Medulla oblongata (tissue), 1 donor: ENCODE results near the gene GABPB1.

Experiments used
- DNase-seq: peaks from one replicate; pipeline ENCODE4 v3.0.0-alpha.2; 2015; ENCODE audit errors: extremely low spot score

The GABPB1 gene

GRCh38 chr15:50277370-50277769 lies 77.6 kb downstream of the GABPB1 start:
- no peak for DNase-seq

DNA sequence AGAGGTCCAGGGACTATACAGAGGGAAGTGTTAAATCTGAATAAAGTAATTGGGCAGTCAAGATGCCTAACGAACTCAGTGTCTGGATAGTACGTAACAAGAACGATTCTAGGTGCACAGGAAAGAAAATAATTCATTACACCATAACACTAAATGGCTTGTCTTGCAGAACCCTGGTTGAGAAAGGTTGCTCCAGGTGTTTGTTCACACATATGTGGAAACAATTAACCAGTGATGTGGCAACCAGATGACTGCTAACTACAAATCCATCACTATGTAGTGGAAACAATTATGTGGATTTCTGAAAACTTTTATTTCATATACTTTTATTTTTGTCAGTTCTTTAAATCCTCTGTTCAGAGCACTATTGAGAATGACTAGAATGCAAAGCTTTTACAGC lies 79.1 kb downstream of the GABPB1 start:
- DNase-seq, result no peak

DNA sequence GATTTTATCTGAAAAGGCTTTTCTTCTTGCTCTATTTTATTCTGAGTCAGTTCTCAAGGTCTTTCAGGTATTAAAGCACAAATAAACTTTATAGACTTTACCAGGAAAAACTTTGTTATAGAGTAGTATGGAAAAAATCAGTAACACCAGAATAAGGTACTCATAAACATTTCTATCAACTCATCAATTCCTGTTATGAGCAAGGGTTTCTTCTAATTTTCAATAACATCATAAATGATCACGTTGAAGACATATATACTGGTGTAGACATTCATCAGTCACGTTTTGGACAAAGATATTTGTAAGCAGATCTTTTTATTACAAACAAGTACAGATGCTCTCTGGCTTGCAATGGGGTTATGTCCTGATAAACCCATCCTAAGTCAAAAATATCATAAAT lies 79.9 kb downstream of the GABPB1 start:
- no peak for DNase-seq

DNA sequence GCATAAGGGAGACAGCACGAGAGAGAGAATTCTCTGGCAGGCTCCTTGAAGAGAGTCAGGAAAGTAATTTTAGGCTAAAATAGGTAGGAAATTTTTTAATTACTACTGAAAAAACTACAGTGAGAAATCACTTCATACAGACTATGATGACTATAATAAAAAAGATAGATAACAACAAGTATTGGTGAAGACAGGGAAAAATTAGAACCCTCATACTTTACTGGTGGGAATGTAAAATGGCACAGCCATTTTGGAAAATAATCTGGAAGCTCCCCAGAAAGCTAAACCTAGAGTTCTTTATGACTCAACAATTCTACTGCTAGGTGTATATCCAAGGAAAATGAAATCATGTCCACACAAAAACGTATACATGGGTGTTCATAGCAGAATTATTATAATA lies 87.4 kb downstream of the GABPB1 start:
- DNase-seq, result no peak

GRCh38 chr15:50265620-50266019 lies 89.4 kb downstream of the GABPB1 start, which contains the start of gene HDC:
HDC (minus strand) TSS chr15:50265726; CDS start chr15:50265623, 103 bp downstream.
- no peak for DNase-seq

GRCh38 chr15:50262533-50262932 lies 92.5 kb downstream of the GABPB1 start:
- no peak for DNase-seq

GRCh38 chr15:50261981-50262380 lies 93.0 kb downstream of the GABPB1 start:
- DNase-seq, result no peak

DNA sequence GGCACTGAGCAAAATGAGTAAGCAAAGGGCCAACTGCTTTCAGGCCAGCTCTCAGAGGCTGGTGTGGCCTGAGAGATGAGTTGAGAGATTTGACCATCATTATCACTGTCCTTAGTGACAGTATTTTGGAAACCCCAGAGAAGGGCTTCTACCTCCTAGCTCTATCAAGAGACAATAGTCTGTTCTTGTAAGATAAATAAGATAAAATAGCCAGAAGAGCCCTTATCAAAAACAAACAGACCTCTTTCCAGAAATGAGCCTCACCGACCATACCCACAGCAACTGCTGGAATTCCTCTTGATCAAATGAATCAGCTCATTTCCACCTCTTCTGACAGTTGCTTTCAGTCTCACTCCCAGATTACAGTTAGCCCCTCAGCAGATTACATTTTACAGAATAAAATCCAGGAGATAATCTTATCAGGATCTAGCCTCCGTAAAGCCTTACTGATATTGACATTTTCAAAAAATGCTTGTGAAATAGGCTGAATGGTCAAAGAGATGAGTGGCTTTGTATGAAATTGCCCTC lies 94.0 kb downstream of the GABPB1 start:
- DNase-seq, result no peak

- no peak for DNase-seq
Observed at GRCh38 chr15:50259276-50259675, 95.7 kb downstream of the GABPB1 start.

DNA sequence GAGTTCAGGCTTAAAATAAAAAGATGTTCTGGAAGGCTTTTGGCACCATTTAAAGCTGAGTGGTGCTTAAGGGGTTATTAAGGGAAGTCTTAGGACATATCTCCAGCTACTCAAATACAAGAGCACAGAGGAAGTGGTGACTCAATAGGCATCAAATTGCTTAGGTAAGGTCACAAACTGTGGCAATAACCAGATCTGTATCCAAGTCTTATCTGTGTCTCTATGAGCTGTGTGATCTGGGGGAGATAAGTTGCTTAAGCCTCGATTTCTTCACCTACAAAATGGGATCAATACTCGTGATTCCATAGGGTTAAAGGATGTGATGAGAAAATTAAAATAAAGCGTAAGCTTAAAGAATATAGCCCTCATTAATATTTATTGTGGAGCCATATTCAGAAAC lies 97.1 kb downstream of the GABPB1 start:
- no peak for DNase-seq

GRCh38 chr15:50257332-50257731 lies 97.7 kb downstream of the GABPB1 start:
- DNase-seq, result no peak

- no peak for DNase-seq
Observed at GRCh38 chr15:50256188-50257041, 98.6 kb downstream of the GABPB1 start.

DNA sequence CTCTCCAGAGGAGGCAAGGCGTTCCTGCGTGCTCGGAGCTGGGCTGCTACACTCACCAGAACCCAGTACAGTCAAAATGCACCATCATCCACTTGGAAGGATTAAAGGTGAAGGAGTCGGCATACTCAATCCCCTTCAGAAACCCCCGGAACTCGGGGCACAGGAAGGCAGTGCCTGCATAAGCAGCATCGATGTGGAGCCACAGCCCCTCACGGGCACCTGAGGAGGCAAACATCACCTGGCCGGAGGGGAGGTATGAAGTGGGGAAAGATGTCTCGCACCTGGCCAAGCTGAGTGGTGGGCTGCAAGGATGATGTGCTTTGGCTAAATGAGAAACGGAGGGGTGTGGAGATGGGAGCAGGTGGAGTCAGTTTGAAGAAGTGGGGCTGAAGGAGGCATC lies 102.4 kb downstream of the GABPB1 start:
- no peak for DNase-seq

GRCh38 chr15:50251638-50252182 lies 103.3 kb downstream of the GABPB1 start:
- no peak for DNase-seq

DNA sequence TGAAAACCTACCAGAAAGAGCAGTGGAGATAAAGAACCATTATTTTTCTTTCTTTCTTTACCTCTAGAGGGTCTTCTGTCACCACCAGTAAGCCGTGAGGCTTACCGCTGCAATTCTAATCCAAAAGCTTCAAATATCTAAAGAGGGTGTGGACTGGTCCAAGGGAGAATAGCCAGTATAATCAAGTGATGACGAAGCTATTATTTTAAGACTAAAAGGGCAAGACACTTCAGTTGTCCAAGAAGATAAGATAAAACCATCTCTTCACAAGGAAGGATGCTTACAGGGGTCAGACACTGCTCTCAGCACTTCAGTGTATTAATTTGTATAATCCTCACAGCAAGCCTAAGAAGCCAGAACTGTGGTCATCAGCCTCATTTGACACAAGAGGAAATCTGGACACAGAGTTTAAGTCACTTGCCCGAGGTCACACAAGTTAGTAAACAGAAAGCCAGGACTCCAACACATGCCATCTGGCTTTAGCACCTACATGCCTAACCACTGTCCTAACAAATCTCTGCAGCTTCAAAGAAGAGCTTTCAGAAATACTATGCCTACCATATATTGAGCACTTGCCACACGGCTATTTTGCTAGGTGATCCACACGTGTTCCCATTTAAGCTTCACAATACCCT lies 104.1 kb downstream of the GABPB1 start:
- no peak for DNase-seq

GRCh38 chr15:50249704-50250103 lies 105.3 kb downstream of the GABPB1 start:
- DNase-seq, result no peak

DNA sequence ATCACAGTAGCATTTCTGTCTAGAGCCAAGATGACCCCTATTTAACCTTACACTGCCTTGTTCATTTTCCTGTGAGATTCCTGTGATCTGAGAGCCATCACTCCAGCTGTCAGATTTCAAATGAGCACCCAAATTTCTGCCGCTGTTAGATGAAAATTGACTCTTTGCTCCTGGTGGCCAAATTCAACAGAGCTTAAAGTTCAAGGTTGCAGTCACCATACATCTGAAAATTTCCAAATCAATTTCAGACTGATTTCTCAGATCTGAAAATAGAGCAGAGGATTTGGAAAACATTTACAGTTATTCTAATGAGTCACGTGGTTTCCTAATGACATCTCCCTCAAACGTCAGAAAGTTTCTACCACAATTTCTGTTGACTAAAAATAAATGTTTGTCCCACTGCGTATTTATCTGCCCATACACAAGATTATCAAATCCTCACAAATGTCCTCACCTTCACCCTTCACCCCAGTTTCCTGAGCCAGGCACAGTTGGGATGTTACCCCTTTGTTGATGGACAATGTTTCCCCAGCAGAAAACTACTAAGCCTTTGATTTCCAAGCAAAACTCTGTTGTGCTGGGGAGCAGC lies 105.9 kb downstream of the GABPB1 start:
- DNase-seq, result no peak

DNA sequence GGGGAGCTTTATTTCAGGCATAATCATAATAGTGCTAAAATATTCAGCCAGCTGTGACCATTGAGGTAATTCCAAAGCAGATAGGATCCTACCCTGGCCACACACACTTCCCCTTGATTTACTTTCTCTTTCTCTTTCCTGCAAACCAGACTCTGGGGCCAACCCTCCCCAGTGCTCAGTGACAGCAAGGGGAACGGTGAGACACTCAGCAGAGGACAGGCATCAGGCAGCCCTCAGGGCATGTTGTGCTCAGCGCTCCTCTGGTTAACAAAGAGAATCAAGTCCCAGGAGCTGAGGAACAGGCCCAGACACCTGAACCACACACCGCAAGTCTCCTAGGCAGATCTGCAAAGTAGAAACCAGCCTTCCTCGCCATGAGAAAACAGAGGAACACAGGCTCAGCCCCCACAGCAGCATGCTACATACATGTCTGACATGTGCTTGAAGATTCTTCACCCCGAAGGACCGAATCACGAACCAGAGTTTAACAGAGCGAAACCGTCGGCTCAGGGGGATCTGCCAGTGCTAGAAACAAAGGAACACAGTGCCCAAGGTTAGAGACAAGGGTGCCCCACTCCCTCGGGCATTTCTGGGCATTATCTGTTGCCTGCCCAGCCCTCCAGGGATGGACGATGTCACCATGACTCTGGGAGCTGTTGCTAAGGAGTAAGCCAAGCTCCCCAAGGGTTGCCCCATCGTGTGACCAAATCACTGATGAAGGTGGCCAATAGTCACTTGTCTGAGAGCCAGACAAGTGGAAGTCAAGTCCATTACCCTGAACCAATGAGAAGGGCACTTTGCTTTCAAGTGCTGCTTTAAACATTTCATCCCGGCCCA lies 107.0 kb downstream of the GABPB1 start:
- DNase-seq, result peak; percentile 32

GRCh38 chr15:50246631-50247030 lies 108.4 kb downstream of the GABPB1 start:
- no peak for DNase-seq

DNA sequence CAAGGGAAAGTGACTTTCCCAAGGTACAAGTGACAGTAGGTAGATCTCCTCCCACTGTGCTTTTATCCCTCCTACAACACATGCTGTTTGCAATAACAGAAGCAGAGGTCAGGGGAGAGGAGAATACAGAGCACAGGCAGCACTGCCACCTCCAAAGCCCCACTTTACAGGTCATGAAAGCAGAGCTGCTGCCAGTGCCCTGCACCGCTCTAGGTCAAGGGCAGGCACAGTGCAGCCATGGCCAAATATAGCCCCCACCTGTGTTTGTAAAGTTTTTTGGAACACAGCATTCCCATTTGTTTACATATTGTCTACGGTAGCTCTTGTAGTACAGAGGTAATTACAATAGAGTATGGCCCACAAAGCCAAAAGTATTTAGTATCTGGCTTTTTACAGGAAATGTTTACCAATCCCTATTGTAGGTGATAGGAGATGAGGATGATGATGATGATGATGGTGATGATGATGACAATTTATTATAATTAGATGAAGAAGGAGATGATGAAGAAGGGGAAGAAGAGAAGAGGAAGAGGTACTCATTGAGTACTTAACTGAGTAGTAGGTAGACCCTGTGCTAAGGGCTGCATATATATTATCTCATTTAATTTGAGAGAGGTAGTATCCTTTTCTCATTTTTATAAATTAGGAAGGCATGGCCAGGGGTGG lies 109.9 kb downstream of the GABPB1 start:
- DNase-seq, result no peak

DNA sequence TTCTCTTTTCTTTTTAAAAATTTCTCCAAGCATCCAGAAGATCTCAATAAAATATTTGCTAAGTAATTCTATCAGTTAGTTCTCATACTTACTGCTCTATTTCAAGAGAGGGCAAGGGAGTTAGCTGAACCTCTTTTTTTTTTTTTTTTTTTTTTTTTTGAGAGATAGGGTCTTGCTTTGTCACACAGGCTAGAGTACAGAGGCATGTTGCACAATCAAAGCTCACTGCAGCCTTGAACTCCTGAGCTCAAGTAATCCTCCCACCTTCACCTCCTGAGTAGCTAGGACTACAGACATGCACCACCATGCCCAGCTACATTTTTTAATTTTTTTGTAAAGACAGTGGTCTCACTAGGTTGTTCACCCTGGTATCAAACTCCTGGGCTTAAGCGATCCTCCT lies 110.8 kb downstream of the GABPB1 start:
- no peak for DNase-seq
